ENCODE measurements around the gene CDK19.

CDK19 gene

DNA sequence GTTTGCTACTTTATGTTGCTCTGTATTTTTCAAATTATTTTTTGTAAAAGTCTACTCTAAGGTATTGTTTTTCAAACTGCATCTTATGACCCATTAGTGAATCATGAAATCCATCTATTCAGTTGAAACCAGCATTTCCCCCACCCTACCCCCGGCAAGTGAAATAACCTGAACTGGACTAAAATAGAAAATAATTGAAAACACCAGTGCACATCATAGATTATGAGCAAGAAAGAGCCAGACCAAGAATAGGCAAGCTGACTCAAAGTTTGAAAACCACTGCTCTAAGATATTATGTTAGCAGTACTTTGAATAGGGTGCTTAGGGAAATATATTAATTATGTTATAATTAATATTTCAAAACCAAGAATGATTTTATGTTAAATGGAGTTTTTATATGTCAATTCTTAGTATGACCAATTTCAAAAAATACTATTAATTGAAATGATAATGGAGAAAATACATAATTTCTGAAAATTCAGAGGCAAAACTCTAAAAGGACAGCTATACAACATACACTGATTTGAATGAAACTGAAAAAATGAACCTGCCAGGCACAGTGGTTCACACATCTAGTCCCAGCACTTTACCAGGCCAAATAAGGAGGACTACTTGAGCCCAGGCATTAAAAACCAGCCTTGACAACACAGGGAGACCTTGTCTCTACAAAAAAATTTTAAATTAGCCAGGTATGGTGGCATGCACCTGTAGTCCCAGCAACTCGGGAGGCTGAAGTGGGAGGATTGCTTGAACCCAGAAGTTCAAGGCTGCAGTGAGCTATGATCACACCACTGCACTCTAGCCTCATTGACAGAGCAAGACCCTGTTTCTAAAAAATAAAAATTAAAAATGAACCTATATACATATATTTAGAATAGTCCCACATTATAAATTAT lies 112.0 kb downstream of the CDK19 start:
- DNase-seq (ENCODE audit: low spot score), result no peak

DNA sequence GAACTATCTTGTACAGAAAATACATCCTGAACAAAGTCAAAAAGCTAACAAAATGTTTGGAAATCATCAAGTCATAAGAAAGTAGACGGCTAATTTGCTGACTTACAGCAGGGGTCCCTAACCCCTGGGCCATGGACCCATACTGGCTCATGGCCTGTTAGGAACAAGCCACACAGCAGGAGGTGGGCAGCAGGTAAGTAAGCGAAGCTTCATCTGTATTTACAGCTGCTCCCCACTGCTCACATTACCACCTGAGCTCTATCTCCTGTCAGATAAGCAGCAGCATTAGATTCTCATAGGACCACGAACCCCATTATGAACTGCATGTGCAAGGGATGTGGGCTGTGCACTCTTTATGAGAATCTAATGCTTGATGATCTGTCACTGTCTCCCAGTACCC lies 115.5 kb downstream of the CDK19 start:
- no peak for DNase-seq (ENCODE audit: low spot score)

DNA sequence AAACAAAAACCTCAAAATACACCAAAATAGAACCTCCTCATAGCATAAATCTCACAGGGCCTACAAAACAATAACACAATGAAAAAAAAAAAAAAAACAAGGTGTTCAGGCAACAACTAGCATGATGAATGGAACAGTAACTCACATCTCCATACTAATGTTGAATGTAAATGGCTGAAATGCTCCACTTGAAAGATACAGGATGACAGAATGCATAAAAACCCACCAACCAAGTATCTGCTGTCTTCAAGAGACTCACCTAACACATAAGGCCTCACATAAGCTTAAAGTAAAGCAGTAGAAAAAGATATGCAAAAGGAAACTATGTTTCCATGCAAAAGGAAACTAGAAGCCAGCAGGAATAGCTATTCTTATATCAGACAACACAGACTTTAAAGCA lies 121.3 kb downstream of the CDK19 start:
- DNase-seq (ENCODE audit: low spot score), result no peak

DNA sequence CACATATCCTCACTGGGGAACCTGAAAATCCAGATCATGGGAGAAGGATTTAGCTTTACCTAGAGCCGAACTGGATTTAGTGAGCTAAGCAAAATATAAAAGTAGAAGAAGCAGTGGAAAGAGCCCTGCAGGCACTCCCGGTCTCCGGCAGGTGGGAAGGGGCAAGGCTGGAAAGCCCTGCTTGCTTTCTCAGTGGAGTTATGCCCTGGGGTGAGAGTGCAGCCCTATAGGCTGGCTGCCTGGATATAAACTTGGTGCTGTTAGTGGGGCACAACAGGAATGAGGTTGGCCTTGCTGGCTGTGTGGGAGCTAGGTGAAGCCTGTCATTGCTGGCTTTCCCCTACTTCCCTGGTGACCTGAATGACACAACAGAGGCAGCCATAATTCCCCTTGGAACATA lies 122.0 kb downstream of the CDK19 start:
- DNase-seq (ENCODE audit: low spot score), result no peak

DNA sequence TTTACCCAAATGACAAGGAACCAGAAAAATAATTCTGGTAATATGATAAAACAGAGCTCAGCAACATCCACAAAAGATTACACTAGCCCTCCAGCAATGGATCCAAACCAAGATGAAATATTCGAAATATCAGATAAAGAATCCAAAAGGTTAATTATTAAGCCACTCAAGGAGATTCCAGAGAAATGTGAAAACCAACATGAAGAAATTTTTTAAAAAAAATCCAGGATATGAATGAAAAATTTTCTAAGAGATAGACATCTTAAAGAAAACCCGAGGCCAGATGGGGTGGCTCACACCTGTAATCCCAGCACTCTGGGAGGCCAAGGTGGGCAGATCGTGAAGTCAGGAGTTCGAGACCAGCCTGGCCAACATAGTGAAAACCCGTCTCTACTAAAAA lies 124.4 kb downstream of the CDK19 start:
- DNase-seq (ENCODE audit: low spot score), result no peak

DNA sequence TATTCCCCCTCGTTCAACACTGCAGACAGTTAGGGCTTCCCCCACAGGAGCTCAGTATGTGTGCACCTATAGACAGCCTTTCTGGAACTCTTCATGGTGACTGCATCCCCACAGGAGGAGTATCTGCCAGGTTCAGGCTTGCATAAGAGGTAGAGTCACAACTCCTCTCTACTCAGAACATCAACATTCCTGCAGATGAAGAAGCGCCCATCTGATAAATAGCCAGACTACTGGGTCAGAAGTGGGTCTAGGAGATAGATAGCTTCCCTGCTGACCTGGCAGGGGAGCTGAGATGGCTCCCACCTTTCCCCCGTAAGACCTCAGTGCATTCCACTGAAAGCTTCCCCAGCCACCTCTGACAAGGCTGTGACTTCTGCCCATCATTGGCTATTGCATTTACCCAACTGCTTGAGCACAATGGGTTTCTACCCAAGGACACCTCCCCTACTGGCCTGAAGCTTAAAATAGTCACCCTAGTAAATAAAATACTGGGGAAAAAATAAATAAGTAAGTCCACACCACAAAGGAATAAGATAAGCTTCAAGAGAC lies 125.1 kb downstream of the CDK19 start:
- DNase-seq (ENCODE audit: low spot score), result no peak

DNA sequence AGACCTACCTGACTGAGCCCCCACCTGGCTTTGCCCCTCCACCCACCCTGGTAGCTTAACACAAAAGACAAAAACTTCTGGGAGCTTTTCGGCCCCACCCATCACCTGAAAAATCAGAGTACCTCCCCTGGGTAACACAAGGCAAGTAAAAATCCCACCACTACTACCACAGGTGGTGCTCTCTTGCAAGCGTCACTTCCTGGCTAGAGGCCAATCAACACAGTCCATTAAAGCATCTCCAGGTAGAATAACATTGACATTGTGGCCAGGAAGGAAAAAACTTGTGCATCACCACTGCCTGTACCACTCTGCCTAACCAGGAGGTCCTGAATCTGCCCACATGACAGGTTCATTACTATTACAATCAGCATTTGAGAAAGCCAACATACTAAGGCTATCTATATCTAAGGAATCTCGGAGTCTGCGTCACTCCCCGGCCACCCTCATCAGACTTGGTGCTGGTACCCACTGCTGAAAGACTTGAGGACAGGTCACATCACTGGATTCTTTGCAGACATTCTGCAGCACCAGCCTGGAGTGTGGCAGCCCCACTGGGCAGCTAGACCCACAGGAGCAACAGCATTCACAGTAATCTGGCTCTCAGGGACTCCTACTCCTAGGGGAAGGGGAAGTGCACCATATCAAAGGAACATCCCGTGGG lies 125.9 kb downstream of the CDK19 start:
- DNase-seq (ENCODE audit: low spot score), result no peak

DNA sequence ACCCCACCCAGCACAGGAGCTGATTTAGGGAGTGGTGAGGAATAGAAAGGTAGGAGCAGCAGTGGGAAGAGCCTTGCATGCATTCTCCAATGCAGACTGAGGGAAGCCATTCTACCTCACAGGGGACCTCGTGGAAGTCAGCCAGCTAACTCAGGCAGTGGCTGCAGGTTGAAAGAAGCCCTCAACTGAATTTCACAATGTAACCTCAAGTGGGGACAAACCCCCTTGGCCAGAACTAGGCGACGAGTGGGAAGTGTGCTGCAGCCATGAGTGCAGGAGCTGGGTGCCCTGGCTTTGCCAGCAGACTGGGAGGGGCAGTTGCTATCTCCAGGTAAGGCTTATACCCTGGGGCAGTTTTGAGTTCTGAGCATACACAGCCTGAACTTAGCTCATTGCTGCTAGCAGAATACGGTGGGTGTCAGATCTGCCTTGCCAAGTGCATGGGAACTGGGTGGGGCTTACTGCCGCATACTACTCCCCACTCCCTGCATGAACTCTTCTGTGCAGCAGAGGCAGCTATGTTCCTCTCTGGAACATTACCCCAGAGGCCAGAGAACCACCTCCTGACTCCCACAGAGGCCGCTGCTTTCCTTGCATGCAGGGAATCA lies 126.5 kb downstream of the CDK19 start:
- no peak for DNase-seq (ENCODE audit: low spot score)

DNA sequence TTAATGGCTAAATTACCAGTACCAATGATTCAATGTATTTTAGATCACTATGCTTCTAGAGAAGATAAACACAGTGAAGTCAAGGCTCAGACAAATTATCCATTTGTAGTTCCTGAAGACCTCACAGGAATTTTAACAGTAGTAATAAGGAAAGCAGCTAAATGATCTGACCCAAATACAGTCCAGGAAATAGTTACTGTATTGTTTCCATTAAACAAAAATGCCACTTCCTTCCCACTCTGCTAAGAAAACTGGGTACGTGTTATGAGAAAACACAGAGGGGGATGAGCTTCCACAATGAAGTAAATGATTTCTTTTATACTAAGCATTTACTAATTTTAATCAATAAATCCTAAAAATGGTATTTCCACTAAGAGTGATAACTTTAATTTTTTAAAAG lies 127.9 kb downstream of the CDK19 start:
- DNase-seq (ENCODE audit: low spot score), result no peak

DNA sequence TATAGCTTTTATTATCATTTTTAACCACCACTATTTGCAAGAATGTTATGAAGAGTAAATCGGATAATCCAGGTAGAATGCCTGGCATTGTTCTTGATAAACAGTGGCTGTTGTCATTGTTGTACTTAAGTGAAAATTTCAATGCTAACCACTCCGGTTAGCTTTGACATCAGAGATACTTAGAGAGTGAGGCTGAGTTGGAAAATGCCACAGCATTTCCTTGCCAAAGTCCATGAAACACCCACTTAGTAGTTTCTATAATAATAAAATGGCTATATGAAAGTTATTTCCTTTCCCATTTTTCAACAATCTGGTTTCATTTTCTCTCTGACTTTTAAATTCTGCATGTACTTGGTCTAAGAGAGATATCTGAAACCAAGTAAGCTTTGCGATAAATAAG lies 132.0 kb downstream of the CDK19 start:
- no peak for DNase-seq (ENCODE audit: low spot score)

DNA sequence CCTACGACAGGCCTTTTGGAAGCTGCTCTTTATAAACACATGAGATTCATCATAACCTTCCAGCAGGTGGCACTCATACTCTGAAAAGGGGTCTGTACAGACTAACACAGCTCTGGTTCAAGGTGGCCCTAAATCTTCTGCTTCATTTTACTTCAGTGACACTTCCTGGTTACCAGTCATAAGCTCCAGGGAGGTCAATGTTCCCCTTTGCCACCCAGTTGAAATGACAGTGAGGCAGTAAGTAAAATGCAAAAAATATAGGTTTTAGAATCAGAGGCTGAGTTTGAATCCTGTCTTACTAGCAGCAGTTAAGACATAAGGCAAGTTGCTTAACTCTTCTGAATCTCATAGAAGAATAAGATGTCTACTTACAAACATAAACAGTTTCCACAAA lies 132.8 kb downstream of the CDK19 start:
- DNase-seq (ENCODE audit: low spot score), result peak; percentile 47

DNA sequence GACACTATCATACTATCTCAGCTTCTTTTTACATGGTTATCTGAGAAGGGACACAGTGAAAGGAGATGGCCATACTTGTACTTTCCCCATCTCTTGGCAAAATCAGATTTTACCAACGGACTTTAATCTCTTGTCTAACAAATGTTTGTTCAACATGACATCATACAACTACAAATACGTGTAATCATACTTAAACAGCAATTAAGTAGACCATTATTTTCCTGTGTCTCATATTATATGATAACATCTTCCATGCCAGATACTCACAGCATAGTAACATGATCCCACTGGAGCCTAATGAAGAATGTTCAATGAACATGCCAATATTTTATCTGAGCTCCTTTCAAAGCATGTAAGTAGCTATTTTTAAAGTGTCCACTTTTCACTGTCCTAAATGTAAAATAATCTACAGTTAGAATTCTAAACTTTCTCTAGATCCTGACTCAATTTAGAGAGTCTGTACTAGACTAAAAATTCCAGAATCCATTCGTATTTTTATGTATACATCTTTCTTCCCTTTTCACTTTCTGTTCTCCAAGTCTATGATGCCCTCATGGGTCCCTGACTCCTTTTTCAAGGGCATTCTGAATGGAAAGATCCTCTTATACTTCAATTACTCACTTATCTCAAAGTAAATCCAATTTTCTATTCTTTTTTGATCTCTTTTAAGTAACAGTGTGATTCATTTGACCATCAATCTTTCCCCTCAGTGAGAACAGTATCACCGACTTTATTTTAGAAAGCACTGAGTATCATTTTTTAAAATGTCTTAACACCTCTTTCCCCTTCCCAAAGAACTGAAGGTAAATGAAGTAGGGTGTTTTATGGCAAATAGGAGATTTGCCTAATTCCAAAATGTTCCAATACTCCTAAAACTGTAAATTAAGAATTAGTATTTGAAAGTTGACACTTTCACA lies 133.5 kb downstream of the CDK19 start:
- no peak for DNase-seq (ENCODE audit: low spot score)

DNA sequence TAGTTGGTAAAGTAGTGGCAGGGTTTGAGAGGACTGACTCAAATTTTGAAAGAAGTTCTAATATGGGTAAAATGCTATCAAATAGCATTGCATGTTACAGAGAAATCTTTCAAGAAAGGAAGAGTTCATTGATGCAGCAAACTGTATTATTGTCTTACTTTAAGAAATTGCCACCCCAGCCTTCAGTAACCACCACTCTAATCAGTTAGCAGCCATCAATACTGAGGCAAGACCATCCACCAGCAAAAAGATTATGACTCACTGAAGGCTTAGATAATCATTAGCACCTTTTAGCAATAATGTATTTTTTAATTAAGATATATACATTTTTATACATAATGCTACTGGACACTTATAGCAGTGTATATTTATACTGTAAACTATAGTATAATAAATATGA lies 138.9 kb downstream of the CDK19 start:
- no peak for DNase-seq (ENCODE audit: low spot score)

DNA sequence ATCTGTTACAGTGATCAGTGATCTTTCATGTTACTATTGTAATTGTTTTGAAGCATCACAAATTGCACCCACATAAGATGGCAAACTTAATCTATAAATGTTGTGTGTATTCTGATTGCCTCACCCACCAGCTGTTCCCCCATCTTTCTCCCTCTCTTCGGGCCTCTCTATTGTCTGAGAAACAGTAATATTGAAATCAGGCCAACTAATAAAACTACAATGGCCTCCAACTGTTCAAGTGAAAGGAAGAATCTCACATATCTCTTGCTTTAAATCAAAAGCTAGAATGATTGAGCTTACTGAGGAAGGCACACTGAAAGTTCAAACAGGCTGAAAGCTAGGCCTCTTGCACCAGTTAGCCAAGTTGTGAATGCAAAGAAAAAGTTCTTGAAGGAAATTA lies 141.2 kb downstream of the CDK19 start:
- no peak for DNase-seq (ENCODE audit: low spot score)

DNA sequence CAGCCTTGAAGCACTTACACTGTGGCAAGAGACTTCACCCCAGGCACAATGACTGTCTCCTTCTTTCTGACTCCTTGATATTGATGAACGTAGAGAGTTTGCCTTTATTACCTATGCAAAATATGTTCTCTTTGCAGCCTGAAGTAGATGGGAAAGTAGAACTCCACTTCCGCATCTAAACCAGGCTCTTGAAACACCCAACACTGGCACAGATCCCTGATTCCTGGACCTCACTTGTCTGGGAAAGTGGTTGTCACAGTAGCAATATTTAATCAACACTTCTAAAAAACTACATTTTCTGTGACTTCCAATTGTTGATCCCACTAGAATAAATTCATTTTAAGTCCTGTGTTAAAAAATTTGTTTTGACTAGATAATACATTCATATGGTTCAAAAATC lies 143.1 kb downstream of the CDK19 start:
- DNase-seq (ENCODE audit: low spot score), result no peak

DNA sequence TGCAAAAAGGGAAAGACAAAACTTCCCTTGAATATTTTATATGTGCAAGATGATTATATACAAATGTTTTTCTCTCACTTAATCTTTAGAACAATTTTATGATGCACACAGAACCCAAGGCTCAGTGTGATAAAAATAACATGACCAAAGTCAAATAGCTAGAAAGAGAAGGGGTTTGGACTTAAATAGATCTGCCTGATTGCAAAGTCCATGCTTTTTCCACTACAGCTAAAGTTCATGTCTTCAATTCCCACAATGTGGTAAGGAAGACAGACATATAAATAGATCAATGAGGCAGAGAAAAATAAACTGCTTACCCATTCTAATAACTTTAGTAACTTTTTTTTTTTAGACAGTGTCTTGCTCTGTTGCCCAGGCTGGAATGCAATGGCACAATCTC lies 143.8 kb downstream of the CDK19 start:
- no peak for DNase-seq (ENCODE audit: low spot score)

DNA sequence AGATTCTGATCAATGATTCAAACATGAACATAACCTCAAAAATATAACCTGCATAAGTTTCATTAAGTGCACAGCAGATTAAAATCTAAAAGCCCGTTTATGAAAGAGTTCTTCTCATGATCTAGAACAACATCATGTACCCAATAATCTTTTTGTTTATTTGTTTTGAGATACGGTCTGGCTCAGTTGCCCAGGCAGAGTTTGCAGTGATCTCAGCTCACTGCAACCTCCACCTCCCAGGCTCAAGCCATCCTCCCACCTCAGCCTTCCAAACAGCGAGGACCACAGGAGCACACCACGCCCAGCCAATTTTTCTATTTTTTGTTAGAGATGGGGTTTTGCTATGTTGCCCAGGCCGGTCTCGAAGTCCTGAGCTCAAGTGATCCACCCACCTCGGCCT lies 149.7 kb downstream of the CDK19 start:
- DNase-seq (ENCODE audit: low spot score), result no peak

DNA sequence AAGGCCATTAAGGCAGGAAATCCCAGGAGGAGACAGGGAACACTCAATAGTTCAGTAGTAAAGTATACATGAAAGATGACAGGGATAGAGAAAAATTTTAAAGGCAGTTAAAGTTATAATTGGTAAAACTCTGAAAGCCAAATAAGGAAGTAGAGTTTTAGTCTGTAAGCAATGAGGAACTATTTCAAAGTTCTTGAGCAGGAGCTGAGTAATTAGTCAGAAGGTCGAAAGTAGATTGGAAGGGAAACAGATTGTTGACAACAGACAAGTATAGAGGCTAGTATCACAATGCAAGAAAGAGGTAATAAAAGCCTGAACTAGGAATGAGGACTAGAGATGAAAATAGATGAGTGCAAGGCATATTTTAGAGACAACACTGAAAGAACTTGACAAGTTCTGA lies 150.3 kb downstream of the CDK19 start:
- no peak for DNase-seq (ENCODE audit: low spot score)

DNA sequence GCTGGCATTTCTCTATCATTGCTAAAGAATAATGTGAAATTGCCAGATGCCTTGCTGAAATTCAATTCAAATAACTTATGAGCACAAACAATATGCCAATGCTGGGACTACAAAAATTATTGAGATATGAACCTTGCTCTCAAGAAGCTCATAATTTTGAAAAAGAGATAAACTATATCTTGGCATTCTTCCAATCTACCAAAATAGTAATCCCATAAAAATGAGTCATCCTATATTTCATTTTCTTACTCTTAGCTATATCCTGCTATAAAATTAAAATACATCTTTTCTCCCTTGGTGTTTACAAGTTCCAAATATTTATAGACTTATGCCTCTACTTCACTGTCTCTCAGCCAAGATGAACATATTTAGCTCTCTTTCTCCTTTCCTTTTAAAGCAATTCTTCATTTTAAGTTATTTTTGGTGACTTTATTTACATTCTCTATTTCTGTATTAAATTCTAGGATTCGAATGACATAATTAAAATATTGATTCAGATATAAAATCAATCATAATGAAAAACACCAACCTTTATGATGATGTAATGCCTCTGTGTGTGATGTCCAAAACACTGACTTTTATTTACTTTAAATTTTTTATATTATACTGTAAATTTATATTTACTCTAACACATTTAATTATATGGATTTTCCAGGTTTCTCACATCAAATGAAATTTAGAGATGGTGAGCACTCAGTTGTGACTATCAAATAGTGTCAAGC lies 152.6 kb downstream of the CDK19 start:
- no peak for DNase-seq (ENCODE audit: low spot score)

DNA sequence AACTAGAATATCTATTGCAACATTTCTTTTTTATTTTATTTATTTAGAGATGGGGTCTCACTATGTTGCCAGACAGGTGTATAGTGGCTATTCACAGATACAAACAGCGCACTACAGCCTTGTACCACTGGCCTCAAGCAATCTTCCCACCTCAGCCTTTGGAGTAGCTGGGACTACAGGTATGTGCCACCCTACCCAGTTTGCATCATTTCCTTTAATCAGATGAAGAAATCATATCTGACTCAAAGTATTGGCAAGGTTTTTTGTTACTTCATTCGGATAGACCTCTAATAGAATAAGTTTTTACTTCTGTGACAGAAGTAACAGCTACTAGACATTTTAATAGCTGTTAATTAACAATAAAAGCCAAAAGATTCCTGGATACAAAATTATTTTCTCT lies 153.9 kb downstream of the CDK19 start:
- no peak for DNase-seq (ENCODE audit: low spot score)

DNA sequence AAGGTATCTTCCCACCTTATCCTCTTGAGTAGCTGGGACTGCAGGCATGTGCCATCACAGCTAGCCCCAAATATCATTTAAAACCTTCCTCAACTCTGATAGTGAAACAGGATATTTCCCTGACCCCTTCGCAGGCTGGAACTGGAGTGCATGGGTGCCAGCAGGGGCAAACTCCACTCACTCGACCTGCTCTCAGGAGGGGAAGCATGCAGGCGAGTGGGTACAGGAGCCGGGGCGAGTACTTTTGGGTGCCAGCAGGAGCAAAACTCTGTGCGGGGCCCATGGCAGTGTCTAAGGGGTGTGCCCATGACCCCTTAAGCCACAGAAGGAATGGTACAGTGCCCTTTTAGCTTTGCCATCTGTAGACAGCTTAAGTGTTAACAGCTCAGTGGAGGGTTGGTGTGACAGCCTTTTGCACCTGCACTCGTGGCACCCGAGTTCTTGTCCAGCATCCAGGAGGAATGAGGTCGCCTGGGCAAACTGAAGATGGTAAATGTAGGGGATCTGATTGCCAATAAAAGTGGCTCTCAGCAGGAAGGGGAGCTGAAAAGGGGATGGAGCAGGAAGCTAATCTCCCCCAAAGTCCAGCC lies 155.1 kb downstream of the CDK19 start:
- no peak for DNase-seq (ENCODE audit: low spot score)
